ENCODE data around the gene ANXA4. TPM values are rescaled to one million over a fixed set of nuclear protein-coding genes. Genes with fewer than 3 reads are reported as not detected.

ANXA4 gene
- total RNA-seq, 1 experiment from 2014 or later: 51.1 TPM

DNA sequence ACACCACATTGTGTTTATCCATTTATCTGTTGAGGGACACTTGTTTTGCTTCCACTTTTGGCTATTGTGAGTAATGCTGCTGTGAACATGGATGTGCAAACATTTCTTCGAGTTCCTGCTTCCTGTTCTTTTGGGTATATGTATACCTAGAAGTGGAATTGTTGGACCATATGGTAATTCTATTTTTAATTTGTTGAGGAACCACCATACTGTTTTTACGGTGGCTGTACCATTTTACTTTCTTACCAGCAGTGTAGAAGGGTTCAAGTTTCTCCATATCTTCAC, 23.1 kb downstream of the ANXA4 start:
- ATAC-seq (no peak), DNase-seq (peak; percentile 14)
- intact Hi-C loops (cut with micrococcal nuclease): no loop called here
- no peak overlapping the region for H2AFZ ChIP-seq (ENCODE audit: low read length)
- 0 out of 2 replicates have a peak, but pooled peaks cover 3% of the 10 kb centered on the region for H3K36me3 ChIP-seq (ENCODE audit: low read depth, low read length)
- H3K27me3 ChIP-seq (ENCODE audit: low read length): no peaks in the 10 kb centered on the region
- H3K4me1 ChIP-seq (ENCODE audit: insufficient read depth, low read length): peaks cover 53% of the 10 kb centered on the region
- peaks cover 24% of the 10 kb centered on the region; the same call in 1 of the 2 replicates for H3K79me2 ChIP-seq (ENCODE audit: low read length)
- no peak overlapping the region for H3K4me3 ChIP-seq (ENCODE audit: low read length)
- H3K27ac ChIP-seq (ENCODE audit: low read length): peak overlapping the region; percentile 44
- no peaks in the 10 kb centered on the region for H3K9me3 ChIP-seq (ENCODE audit: low read length)
- H4K20me1 ChIP-seq (ENCODE audit: low read length): no peaks in the 10 kb centered on the region
- H3K9ac ChIP-seq (ENCODE audit: low read length): no peak overlapping the region
- no peak overlapping the region for H3K4me2 ChIP-seq (ENCODE audit: low read length)
- no TSS peak for BruUV-seq (replicated peaks)
- ChIA-PET POLR2A (ENCODE audit: unreplicated experiment) (no interaction called here), CTCF (no interaction called here)
- H3F3A ChIP-seq (ENCODE audit: low read length, unreplicated experiment): no peaks in the 10 kb centered on the region
- TF ChIP-seq, protein P1, sequence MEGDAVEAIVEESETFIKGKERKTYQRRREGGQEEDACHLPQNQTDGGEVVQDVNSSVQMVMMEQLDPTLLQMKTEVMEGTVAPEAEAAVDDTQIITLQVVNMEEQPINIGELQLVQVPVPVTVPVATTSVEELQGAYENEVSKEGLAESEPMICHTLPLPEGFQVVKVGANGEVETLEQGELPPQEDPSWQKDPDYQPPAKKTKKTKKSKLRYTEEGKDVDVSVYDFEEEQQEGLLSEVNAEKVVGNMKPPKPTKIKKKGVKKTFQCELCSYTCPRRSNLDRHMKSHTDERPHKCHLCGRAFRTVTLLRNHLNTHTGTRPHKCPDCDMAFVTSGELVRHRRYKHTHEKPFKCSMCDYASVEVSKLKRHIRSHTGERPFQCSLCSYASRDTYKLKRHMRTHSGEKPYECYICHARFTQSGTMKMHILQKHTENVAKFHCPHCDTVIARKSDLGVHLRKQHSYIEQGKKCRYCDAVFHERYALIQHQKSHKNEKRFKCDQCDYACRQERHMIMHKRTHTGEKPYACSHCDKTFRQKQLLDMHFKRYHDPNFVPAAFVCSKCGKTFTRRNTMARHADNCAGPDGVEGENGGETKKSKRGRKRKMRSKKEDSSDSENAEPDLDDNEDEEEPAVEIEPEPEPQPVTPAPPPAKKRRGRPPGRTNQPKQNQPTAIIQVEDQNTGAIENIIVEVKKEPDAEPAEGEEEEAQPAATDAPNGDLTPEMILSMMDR (conservative IDR thresholded peaks at IDR 0.05; ENCODE audit: low read depth, low read length): no peak
- no peak for TF ChIP-seq EZH2 (IDR thresholded peaks at IDR 0.05; ENCODE audit: low read length, unreplicated experiment)
- no peak for TF ChIP-seq EZH2phosphoT487 (IDR thresholded peaks at IDR 0.05; ENCODE audit: borderline replicate concordance, low read length)
- no peaks in the 10 kb centered on the region for H3K9me2 ChIP-seq (replicated peaks; ENCODE audit: low read length)

DNA sequence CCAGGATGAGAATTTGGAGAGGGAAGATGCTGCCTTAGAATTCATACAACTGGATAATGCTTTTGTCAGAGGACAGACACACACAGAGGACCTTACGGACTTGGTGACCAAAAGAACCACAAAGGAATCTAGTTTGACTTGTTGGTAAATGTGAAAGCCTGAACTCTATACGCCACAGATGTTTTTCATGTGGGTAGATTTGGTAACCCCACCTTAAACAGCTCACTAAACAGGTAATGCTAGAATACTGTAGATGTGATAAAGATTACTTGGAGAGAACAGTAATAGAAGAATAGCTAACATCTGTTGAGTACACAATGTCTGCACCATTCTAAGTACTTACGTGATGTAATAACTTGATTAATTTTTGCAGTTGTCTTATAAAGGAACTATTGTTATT, 24.1 kb downstream of the ANXA4 start:
- no TSS peak for BruUV-seq (replicated peaks)
- H3K9me2 ChIP-seq (replicated peaks; ENCODE audit: low read length): no peaks in the 10 kb centered on the region
- H3K27me3 ChIP-seq (ENCODE audit: low read length): no peaks in the 10 kb centered on the region
- ChIA-PET POLR2A (ENCODE audit: unreplicated experiment) (interaction anchor here (0.5 kb wide), 1 partner anchor 56 kb away, joined by 23 read pairs; no protein-coding TSS in a partner anchor), CTCF (interaction anchor here (0.6 kb wide), 1 partner anchor 329 kb away, joined by 3 read pairs; the partner anchor contains the start of gene NFU1)
- H2AFZ ChIP-seq (ENCODE audit: low read length): no peak overlapping the region
- TF ChIP-seq EZH2phosphoT487 (IDR thresholded peaks at IDR 0.05; ENCODE audit: borderline replicate concordance, low read length) (no peak), EZH2 (IDR thresholded peaks at IDR 0.05; ENCODE audit: low read length, unreplicated experiment) (no peak)
- TF ChIP-seq, protein P1 (conservative IDR thresholded peaks at IDR 0.05; ENCODE audit: low read depth, low read length): no peak
- peak overlapping the region; percentile 44 for H3K27ac ChIP-seq (ENCODE audit: low read length)
- H3K4me2 ChIP-seq (ENCODE audit: low read length): peak overlapping the region; percentile 38
- intact Hi-C loops (cut with micrococcal nuclease): no loop called here
- peaks cover 60% of the 10 kb centered on the region for H3K4me1 ChIP-seq (ENCODE audit: insufficient read depth, low read length)
- no peaks in the 10 kb centered on the region for H3K9me3 ChIP-seq (ENCODE audit: low read length)
- no peaks in the 10 kb centered on the region for H4K20me1 ChIP-seq (ENCODE audit: low read length)
- H3K4me3 ChIP-seq (ENCODE audit: low read length): no peak overlapping the region
- H3K79me2 ChIP-seq (ENCODE audit: low read length): peaks cover 24% of the 10 kb centered on the region; the same call in 1 of the 2 replicates
- no peaks in the 10 kb centered on the region for H3F3A ChIP-seq (ENCODE audit: low read length, unreplicated experiment)
- DNase-seq (peak; percentile 79), ATAC-seq (no peak; the same call in 1 of the 2 replicates)
- H3K9ac ChIP-seq (ENCODE audit: low read length): no peak overlapping the region
- H3K36me3 ChIP-seq (ENCODE audit: low read depth, low read length): 0 out of 2 replicates have a peak, but pooled peaks cover 3% of the 10 kb centered on the region

DNA sequence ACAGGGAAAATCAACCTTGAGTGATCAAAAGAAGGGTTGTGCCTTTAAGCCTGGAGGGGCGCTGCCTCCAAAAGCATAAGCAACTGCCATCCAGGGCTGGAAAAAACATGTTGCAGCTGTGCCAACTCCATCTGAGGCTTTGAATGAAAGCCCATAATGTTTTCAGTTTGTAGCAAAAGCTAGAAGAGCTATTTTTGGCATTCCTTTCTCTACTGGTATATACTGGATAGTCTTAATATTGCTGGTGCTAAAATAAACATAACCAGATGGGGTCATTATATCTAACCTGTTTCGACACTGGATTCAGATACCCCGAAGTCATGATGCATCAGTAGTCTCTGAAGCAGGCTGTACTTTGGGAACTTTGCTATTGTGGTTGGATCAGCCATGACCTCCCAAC, 25.1 kb downstream of the ANXA4 start:
- Histone ChIP-seq H3K79me2 (ENCODE audit: low read length) (peaks cover 24% of the 10 kb centered on the region; the same call in 1 of the 2 replicates), H3K4me1 (ENCODE audit: insufficient read depth, low read length) (peaks cover 70% of the 10 kb centered on the region), H3K9me3 (ENCODE audit: low read length) (no peaks in the 10 kb centered on the region), H3K9me2 (replicated peaks; ENCODE audit: low read length) (no peaks in the 10 kb centered on the region), H3K9ac (ENCODE audit: low read length) (no peak overlapping the region), H3K4me2 (ENCODE audit: low read length) (no peak overlapping the region), H3K27ac (ENCODE audit: low read length) (no peak overlapping the region), H3K4me3 (ENCODE audit: low read length) (no peak overlapping the region), H3K27me3 (ENCODE audit: low read length) (no peaks in the 10 kb centered on the region), H3K36me3 (ENCODE audit: low read depth, low read length) (0 out of 2 replicates have a peak, but pooled peaks cover 3% of the 10 kb centered on the region), H4K20me1 (ENCODE audit: low read length) (no peaks in the 10 kb centered on the region), H3F3A (ENCODE audit: low read length, unreplicated experiment) (no peaks in the 10 kb centered on the region), H2AFZ (ENCODE audit: low read length) (no peak overlapping the region)
- intact Hi-C loops (cut with micrococcal nuclease): no loop called here
- ChIA-PET POLR2A (ENCODE audit: unreplicated experiment) (interaction anchor here (0.6 kb wide), 1 partner anchor 416 kb away, joined by 5 read pairs; no protein-coding TSS in a partner anchor), CTCF (no interaction called here)
- DNase-seq (no peak), ATAC-seq (no peak)
- TF ChIP-seq EZH2 (IDR thresholded peaks at IDR 0.05; ENCODE audit: low read length, unreplicated experiment) (no peak), EZH2phosphoT487 (IDR thresholded peaks at IDR 0.05; ENCODE audit: borderline replicate concordance, low read length) (no peak)
- TF ChIP-seq, protein P1 (conservative IDR thresholded peaks at IDR 0.05; ENCODE audit: low read depth, low read length): no peak
- BruUV-seq (replicated peaks): no TSS peak

Measured in PC-3 (cell line).